Breast epithelium (tissue), 4 donors: ENCODE data around the gene TBC1D7. TPM values are rescaled to one million over a fixed set of nuclear protein-coding genes. Genes with fewer than 3 reads are reported as not detected.
A peak's percentile ranks its signal among the peaks of the same experiment; 100 is the strongest.

ENCODE experiments used
- DNase-seq, 2 donors: peaks; one replicate each; pipeline ENCODE4 v3.0.0-alpha.2; 2019; ENCODE audit warnings: low spot score in 2 of 2
- H3K27ac ChIP-seq, 2 donors: fragments of 200-600 bp; sonication (generic) in 1 of 2; one replicate each; pipeline ENCODE4 v1.5.1; 2016 to 2019; ENCODE audit warnings: mild to moderate bottlenecking in 1 of 2
- H3K27me3 ChIP-seq, 2 donors: fragments of 200-600 bp; sonication (generic) in 1 of 2; one replicate each; pipeline versions ENCODE4 v1.5.1 to v1.6.0; 2017 to 2019; ENCODE audit warnings: control low read depth in 1 of 2, mild to moderate bottlenecking in 1 of 2
- H3K36me3 ChIP-seq: fragments of 200-600 bp; one replicate; pipeline ENCODE4 v1.5.1; 2019
- H3K4me1 ChIP-seq, 2 donors: fragments of 200-600 bp; sonication (generic); one replicate each; pipeline ENCODE4 v1.5.1; 2016 to 2019; ENCODE audit warnings: control low read depth in 1 of 2
- H3K4me3 ChIP-seq, 3 donors: fragments of 200-600 bp; sonication (generic); 1 replicate in 2 of 3; 2 replicates in 1 of 3; pipeline ENCODE4 v1.5.1; 2016 to 2019; ENCODE audit warnings: mild to moderate bottlenecking in 3 of 3, moderate library complexity in 2 of 3
- H3K9me3 ChIP-seq, 2 donors: fragments of 200-600 bp; sonication (generic) in 1 of 2; one replicate each; pipeline ENCODE4 v1.5.1; 2016 to 2019; ENCODE audit warnings: control low read depth in 1 of 2
- POLR2A ChIP-seq: fragments of 450-650 bp; IDR thresholded peaks from one replicate; pipeline ENCODE4 v1.6.1; 2016; ENCODE audit warnings: antibody characterized with exemption, mild to moderate bottlenecking, moderate library complexity
- POLR2AphosphoS5 ChIP-seq, 3 donors: sonication (generic); formaldehyde crosslinking; IDR thresholded peaks; one replicate each; pipeline ENCODE4 v1.6.1; 2017; ENCODE audit warnings: antibody characterized with exemption in 3 of 3
- intact Hi-C: fragments of 100-400 bp; cut with DNase I; formaldehyde crosslinking; loops from one replicate; pipeline ENCODE4 v1.15.1; 2023; ENCODE audit warnings: low total_unique reads
- total RNA-seq, 3 donors: library from RNA; depleted of rRNA; stranded (reverse); fragments of >200 nt; gene quantifications; one replicate each; pipeline ENCODE4 v1.1.0, GENCODE V29; 2016
- TF ChIP-seq, protein P1 (sequence below), 3 donors: fragments of 450-650 bp; IDR thresholded peaks; one replicate each; pipeline ENCODE4 v1.5.1; 2016 to 2017; ENCODE audit warnings: antibody characterized with exemption in 3 of 3, mild to moderate bottlenecking in 3 of 3, moderate library complexity in 3 of 3

TBC1D7 gene
- total RNA-seq, 3 donors from 2014 or later, result 8.6 to 10.6 (median 9.8) TPM

DNA sequence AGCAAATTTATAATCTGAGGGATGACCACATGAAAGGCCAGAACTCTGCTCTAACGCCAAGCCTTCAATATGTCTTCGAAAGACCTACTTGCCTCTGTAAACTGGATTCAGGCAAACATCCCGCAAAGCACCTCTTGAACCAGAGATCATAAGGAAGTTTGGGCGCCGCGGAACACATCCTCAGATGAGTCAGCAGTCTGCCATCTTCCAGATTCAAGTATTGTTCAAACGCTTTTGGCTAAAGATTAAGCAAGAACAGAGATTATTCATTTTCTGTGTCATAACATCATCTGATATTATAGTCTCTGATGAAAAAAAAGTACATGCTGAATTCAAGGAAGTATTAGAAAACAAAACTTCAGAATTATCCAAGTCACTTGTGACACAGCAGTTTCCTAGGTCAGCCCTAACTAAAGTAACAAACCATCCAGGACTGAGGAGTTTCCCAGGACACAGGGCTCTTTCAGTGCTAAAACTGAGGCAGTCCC lies 20.8 kb downstream of the TBC1D7 start:
- no peak for TF ChIP-seq POLR2A
- TF ChIP-seq, protein P1, sequence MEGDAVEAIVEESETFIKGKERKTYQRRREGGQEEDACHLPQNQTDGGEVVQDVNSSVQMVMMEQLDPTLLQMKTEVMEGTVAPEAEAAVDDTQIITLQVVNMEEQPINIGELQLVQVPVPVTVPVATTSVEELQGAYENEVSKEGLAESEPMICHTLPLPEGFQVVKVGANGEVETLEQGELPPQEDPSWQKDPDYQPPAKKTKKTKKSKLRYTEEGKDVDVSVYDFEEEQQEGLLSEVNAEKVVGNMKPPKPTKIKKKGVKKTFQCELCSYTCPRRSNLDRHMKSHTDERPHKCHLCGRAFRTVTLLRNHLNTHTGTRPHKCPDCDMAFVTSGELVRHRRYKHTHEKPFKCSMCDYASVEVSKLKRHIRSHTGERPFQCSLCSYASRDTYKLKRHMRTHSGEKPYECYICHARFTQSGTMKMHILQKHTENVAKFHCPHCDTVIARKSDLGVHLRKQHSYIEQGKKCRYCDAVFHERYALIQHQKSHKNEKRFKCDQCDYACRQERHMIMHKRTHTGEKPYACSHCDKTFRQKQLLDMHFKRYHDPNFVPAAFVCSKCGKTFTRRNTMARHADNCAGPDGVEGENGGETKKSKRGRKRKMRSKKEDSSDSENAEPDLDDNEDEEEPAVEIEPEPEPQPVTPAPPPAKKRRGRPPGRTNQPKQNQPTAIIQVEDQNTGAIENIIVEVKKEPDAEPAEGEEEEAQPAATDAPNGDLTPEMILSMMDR (IDR thresholded peaks at IDR 0.05), result no peak
- no peak for TF ChIP-seq POLR2AphosphoS5 (IDR thresholded peaks at IDR 0.05)
- DNase-seq, result no peak
- no peak overlapping the region for H3K27ac ChIP-seq
- no peaks in the 10 kb centered on the region for H3K36me3 ChIP-seq
- no peaks in the 10 kb centered on the region for H3K9me3 ChIP-seq
- H3K4me3 ChIP-seq, result no peak overlapping the region
- H3K27me3 ChIP-seq, result no peaks in the 10 kb centered on the region
- intact Hi-C loops, result no loop called here
- H3K4me1 ChIP-seq, result no peaks in the 10 kb centered on the region

DNA sequence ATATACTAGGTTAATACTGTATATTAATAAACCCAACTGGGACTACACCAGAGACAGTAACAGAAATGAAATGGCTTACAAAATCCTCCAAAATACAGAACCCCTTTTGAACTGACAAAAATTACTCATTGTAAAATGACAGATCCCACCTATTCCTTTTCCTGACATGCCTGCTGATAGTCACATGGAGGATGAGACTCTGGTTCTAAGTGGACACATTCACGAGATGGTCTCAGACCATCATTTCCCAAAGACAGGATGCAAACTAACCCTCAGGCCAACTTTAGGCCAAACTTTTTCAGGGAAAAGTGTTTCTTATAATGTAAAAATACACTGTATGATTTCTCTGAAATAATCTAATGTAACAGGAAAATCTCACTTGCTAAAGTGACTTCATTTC lies 22.5 kb downstream of the TBC1D7 start:
- TF ChIP-seq, protein P1 (IDR thresholded peaks at IDR 0.05), result no peak
- TF ChIP-seq POLR2AphosphoS5 (IDR thresholded peaks at IDR 0.05) (no peak), POLR2A (no peak)
- Histone ChIP-seq H3K36me3 (no peaks in the 10 kb centered on the region), H3K4me3 (no peak overlapping the region), H3K27ac (no peak overlapping the region), H3K4me1 (no peaks in the 10 kb centered on the region), H3K9me3 (no peaks in the 10 kb centered on the region), H3K27me3 (no peaks in the 10 kb centered on the region)
- intact Hi-C loops, result no loop called here
- no peak for DNase-seq

DNA sequence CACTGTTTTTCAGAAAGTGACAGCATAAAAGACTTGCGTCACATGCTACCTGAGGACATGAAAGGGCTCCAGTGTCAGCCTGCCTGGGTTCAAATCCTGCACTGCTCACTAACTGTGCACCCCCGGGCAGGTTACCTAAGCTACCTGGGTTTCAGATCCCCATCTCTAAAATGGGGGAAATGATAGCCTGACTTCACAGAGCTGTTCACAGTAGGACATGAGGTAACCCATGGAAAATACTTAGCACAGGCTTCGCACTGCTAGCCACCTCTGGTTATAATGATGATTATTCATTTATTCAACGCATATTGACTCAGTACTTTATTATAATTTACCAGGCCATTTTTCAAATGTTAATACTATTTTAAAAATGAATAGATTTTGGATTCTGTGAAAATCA lies 23.0 kb downstream of the TBC1D7 start:
- Histone ChIP-seq H3K4me1 (no peaks in the 10 kb centered on the region), H3K9me3 (no peaks in the 10 kb centered on the region), H3K27ac (peak overlapping the region in 1 of 2 donors; percentile 65), H3K27me3 (no peaks in the 10 kb centered on the region), H3K36me3 (no peaks in the 10 kb centered on the region), H3K4me3 (no peak overlapping the region)
- TF ChIP-seq POLR2A (no peak), POLR2AphosphoS5 (IDR thresholded peaks at IDR 0.05) (no peak)
- TF ChIP-seq, protein P1 (IDR thresholded peaks at IDR 0.05), result no peak
- intact Hi-C loops, result no loop called here
- DNase-seq, result no peak

GRCh38 chr6:13304580-13305260 lies 23.6 kb downstream of the TBC1D7 start:
- no peak for DNase-seq
- Histone ChIP-seq H3K27ac (peak overlapping the region; percentile 65 to 85), H3K36me3 (no peaks in the 10 kb centered on the region), H3K9me3 (no peaks in the 10 kb centered on the region), H3K4me1 (no peaks in the 10 kb centered on the region), H3K4me3 (no peak overlapping the region), H3K27me3 (no peaks in the 10 kb centered on the region)
- intact Hi-C loops, result no loop called here
- TF ChIP-seq, protein P1 (IDR thresholded peaks at IDR 0.05), result no peak
- TF ChIP-seq POLR2A (no peak), POLR2AphosphoS5 (IDR thresholded peaks at IDR 0.05) (no peak)

- DNase-seq, result no peak
- H3K9me3 ChIP-seq, result no peaks in the 10 kb centered on the region
These were observed 24.2 kb downstream of the TBC1D7 start for GRCh38 chr6:13304101-13304500.

More at GRCh38 chr6:13304101-13304500, 24.2 kb downstream of the TBC1D7 start:
- Histone ChIP-seq H3K4me1 (no peaks in the 10 kb centered on the region), H3K27me3 (no peaks in the 10 kb centered on the region), H3K27ac (peak overlapping the region; percentile 65 to 85), H3K36me3 (no peaks in the 10 kb centered on the region), H3K4me3 (no peak overlapping the region)
- intact Hi-C loops, result no loop called here
- no peak for TF ChIP-seq POLR2A
- TF ChIP-seq, protein P1 (IDR thresholded peaks at IDR 0.05), result no peak
- TF ChIP-seq POLR2AphosphoS5 (IDR thresholded peaks at IDR 0.05), result no peak
